Measurements from ENCODE around the gene IGF1.

Gene IGF1

GRCh38 chr12:102426599-102427542 is 53.5 kb downstream of the IGF1 start:
- peaks cover 3% of the 10 kb centered on the region; the same call in 1 of the 2 replicates for H3K4me1 ChIP-seq (ENCODE audit: control insufficient read depth, insufficient read depth, low read length)
- no peaks in the 10 kb centered on the region for H3K27me3 ChIP-seq (ENCODE audit: control insufficient read depth, insufficient read depth, low read length)
- no peaks in the 10 kb centered on the region for H3K36me3 ChIP-seq (ENCODE audit: control insufficient read depth, insufficient read depth, low read length)
- no peaks in the 10 kb centered on the region for H3K9me3 ChIP-seq (ENCODE audit: control insufficient read depth, insufficient read depth, low read length)
- no peak overlapping the region for H3K9ac ChIP-seq (ENCODE audit: low read depth, low read length)
- no peak overlapping the region for H3K27ac ChIP-seq (ENCODE audit: low read depth, low read length)
- no peak overlapping the region for H3K4me3 ChIP-seq (ENCODE audit: low read depth, low read length)

- Histone ChIP-seq H3K9ac (ENCODE audit: low read depth, low read length) (no peak overlapping the region), H3K27ac (ENCODE audit: low read depth, low read length) (no peak overlapping the region), H3K27me3 (ENCODE audit: control insufficient read depth, insufficient read depth, low read length) (no peaks in the 10 kb centered on the region), H3K36me3 (ENCODE audit: control insufficient read depth, insufficient read depth, low read length) (no peaks in the 10 kb centered on the region), H3K9me3 (ENCODE audit: control insufficient read depth, insufficient read depth, low read length) (no peaks in the 10 kb centered on the region), H3K4me3 (ENCODE audit: low read depth, low read length) (no peak overlapping the region), H3K4me1 (ENCODE audit: control insufficient read depth, insufficient read depth, low read length) (peaks cover 3% of the 10 kb centered on the region; the same call in 1 of the 2 replicates)
These were observed 55.0 kb downstream of the IGF1 start for GRCh38 chr12:102425109-102426039.

GRCh38 chr12:102423462-102423861 is 56.9 kb downstream of the IGF1 start:
- H3K27me3 ChIP-seq (ENCODE audit: control insufficient read depth, insufficient read depth, low read length): no peaks in the 10 kb centered on the region
- H3K9ac ChIP-seq (ENCODE audit: low read depth, low read length): no peak overlapping the region

GRCh38 chr12:102421802-102422583 is 58.4 kb downstream of the IGF1 start:
- Histone ChIP-seq H3K4me3 (ENCODE audit: low read depth, low read length) (no peak overlapping the region), H3K27me3 (ENCODE audit: control insufficient read depth, insufficient read depth, low read length) (no peaks in the 10 kb centered on the region), H3K9me3 (ENCODE audit: control insufficient read depth, insufficient read depth, low read length) (no peaks in the 10 kb centered on the region), H3K36me3 (ENCODE audit: control insufficient read depth, insufficient read depth, low read length) (no peaks in the 10 kb centered on the region), H3K27ac (ENCODE audit: low read depth, low read length) (no peak overlapping the region), H3K9ac (ENCODE audit: low read depth, low read length) (no peak overlapping the region), H3K4me1 (ENCODE audit: control insufficient read depth, insufficient read depth, low read length) (peaks cover 3% of the 10 kb centered on the region; the same call in 1 of the 2 replicates)

More at GRCh38 chr12:102423462-102423861, 56.9 kb downstream of the IGF1 start:
- Histone ChIP-seq H3K4me3 (ENCODE audit: low read depth, low read length) (no peak overlapping the region), H3K36me3 (ENCODE audit: control insufficient read depth, insufficient read depth, low read length) (no peaks in the 10 kb centered on the region), H3K9me3 (ENCODE audit: control insufficient read depth, insufficient read depth, low read length) (no peaks in the 10 kb centered on the region), H3K4me1 (ENCODE audit: control insufficient read depth, insufficient read depth, low read length) (peaks cover 3% of the 10 kb centered on the region; the same call in 1 of the 2 replicates), H3K27ac (ENCODE audit: low read depth, low read length) (no peak overlapping the region)

GRCh38 chr12:102419094-102419764 is 61.1 kb downstream of the IGF1 start:
- Histone ChIP-seq H3K27ac (ENCODE audit: low read depth, low read length) (no peak overlapping the region), H3K9me3 (ENCODE audit: control insufficient read depth, insufficient read depth, low read length) (no peaks in the 10 kb centered on the region), H3K27me3 (ENCODE audit: control insufficient read depth, insufficient read depth, low read length) (no peaks in the 10 kb centered on the region), H3K4me3 (ENCODE audit: low read depth, low read length) (no peak overlapping the region), H3K4me1 (ENCODE audit: control insufficient read depth, insufficient read depth, low read length) (no peaks in the 10 kb centered on the region), H3K9ac (ENCODE audit: low read depth, low read length) (no peak overlapping the region), H3K36me3 (ENCODE audit: control insufficient read depth, insufficient read depth, low read length) (no peaks in the 10 kb centered on the region)

- Histone ChIP-seq H3K36me3 (ENCODE audit: control insufficient read depth, insufficient read depth, low read length) (no peaks in the 10 kb centered on the region), H3K27ac (ENCODE audit: low read depth, low read length) (no peak overlapping the region), H3K27me3 (ENCODE audit: control insufficient read depth, insufficient read depth, low read length) (no peaks in the 10 kb centered on the region), H3K9me3 (ENCODE audit: control insufficient read depth, insufficient read depth, low read length) (no peaks in the 10 kb centered on the region), H3K4me3 (ENCODE audit: low read depth, low read length) (no peak overlapping the region), H3K4me1 (ENCODE audit: control insufficient read depth, insufficient read depth, low read length) (no peaks in the 10 kb centered on the region), H3K9ac (ENCODE audit: low read depth, low read length) (no peak overlapping the region)
These were observed 63.3 kb downstream of the IGF1 start for GRCh38 chr12:102417055-102417454.

- Histone ChIP-seq H3K9ac (ENCODE audit: low read depth, low read length) (no peak overlapping the region), H3K36me3 (ENCODE audit: control insufficient read depth, insufficient read depth, low read length) (no peaks in the 10 kb centered on the region), H3K27ac (ENCODE audit: low read depth, low read length) (no peak overlapping the region), H3K27me3 (ENCODE audit: control insufficient read depth, insufficient read depth, low read length) (no peaks in the 10 kb centered on the region), H3K9me3 (ENCODE audit: control insufficient read depth, insufficient read depth, low read length) (no peaks in the 10 kb centered on the region), H3K4me3 (ENCODE audit: low read depth, low read length) (no peak overlapping the region), H3K4me1 (ENCODE audit: control insufficient read depth, insufficient read depth, low read length) (no peaks in the 10 kb centered on the region)
These were observed 64.8 kb downstream of the IGF1 start for GRCh38 chr12:102415515-102415914.

- H3K4me1 ChIP-seq (ENCODE audit: control insufficient read depth, insufficient read depth, low read length): no peaks in the 10 kb centered on the region
These were observed 67.0 kb downstream of the IGF1 start for GRCh38 chr12:102413396-102413795.

GRCh38 chr12:102410511-102410910 is 69.9 kb downstream of the IGF1 start:
- H3K4me1 ChIP-seq (ENCODE audit: control insufficient read depth, insufficient read depth, low read length): no peaks in the 10 kb centered on the region
- H3K27ac ChIP-seq (ENCODE audit: low read depth, low read length): no peak overlapping the region
- no peaks in the 10 kb centered on the region for H3K27me3 ChIP-seq (ENCODE audit: control insufficient read depth, insufficient read depth, low read length)
- no peak overlapping the region for H3K4me3 ChIP-seq (ENCODE audit: low read depth, low read length)
- H3K36me3 ChIP-seq (ENCODE audit: control insufficient read depth, insufficient read depth, low read length): no peaks in the 10 kb centered on the region
- H3K9me3 ChIP-seq (ENCODE audit: control insufficient read depth, insufficient read depth, low read length): no peaks in the 10 kb centered on the region
- H3K9ac ChIP-seq (ENCODE audit: low read depth, low read length): no peak overlapping the region

More at GRCh38 chr12:102413396-102413795, 67.0 kb downstream of the IGF1 start:
- Histone ChIP-seq H3K27me3 (ENCODE audit: control insufficient read depth, insufficient read depth, low read length) (no peaks in the 10 kb centered on the region), H3K27ac (ENCODE audit: low read depth, low read length) (no peak overlapping the region), H3K4me3 (ENCODE audit: low read depth, low read length) (no peak overlapping the region), H3K36me3 (ENCODE audit: control insufficient read depth, insufficient read depth, low read length) (no peaks in the 10 kb centered on the region), H3K9ac (ENCODE audit: low read depth, low read length) (no peak overlapping the region), H3K9me3 (ENCODE audit: control insufficient read depth, insufficient read depth, low read length) (no peaks in the 10 kb centered on the region)

Data from HUES48 (cell line).